ENCODE results near the gene BDNF.

GRCh38 chr11:27612932-27613880 lies 87.0 kb downstream of the BDNF start:
- TF ChIP-seq CTCF (IDR thresholded peaks at IDR 0.05; ENCODE audit: low read depth, low read length) (no peak), EZH2phosphoT487 (IDR thresholded peaks at IDR 0.05; ENCODE audit: low read depth) (no peak)
